ENCODE results near the gene ABHD5. TPM values are rescaled to one million over a fixed set of nuclear protein-coding genes. Genes with fewer than 3 reads are reported as not detected.

Gene ABHD5
- total and polyA plus RNA-seq, 10 of the 15 experiments (the other 5 are each of a cell fraction or from before 2014, with no cell fraction given) = 5.5 to 24.4 (median 9.5) TPM

GRCh38 chr3:43747641-43748040, 56.9 kb downstream of the ABHD5 start:
- FAIRE-seq (no peak), ATAC-seq (no peak), DNase-seq (ENCODE audit: low read depth, low spot score) (no peak)
- Histone ChIP-seq H3K4me3 (no peak overlapping the region), H3K27me3 (replicated peaks in 1 of 2; ENCODE audit: control insufficient read depth in 2 of 2, insufficient read depth in 2 of 2, low read length in 1 of 2) (no peaks in the 10 kb centered on the region; a peak in 2 of 4 replicates), H3K36me3 (ENCODE audit: control insufficient read depth in 2 of 2, insufficient read depth in 2 of 2, low read length in 1 of 2) (no peaks in the 10 kb centered on the region), H3K4me2 (ENCODE audit: control insufficient read depth, insufficient read depth) (no peak overlapping the region), H3K79me2 (ENCODE audit: control insufficient read depth, insufficient read depth, low read length) (no peaks in the 10 kb centered on the region), H3K27ac (ENCODE audit: control insufficient read depth, insufficient read depth) (no peak overlapping the region), H3K9me3 (replicated peaks; ENCODE audit: control insufficient read depth, insufficient read depth, low read length) (no peaks in the 10 kb centered on the region), H4K20me1 (ENCODE audit: control insufficient read depth, insufficient read depth) (no peaks in the 10 kb centered on the region), H3K9ac (ENCODE audit: control insufficient read depth, insufficient read depth, low read length) (no peak overlapping the region), H3K4me1 (ENCODE audit: control insufficient read depth, insufficient read depth, low read length) (no peaks in the 10 kb centered on the region), H2AFZ (ENCODE audit: control insufficient read depth, low read depth, low read length) (no peak overlapping the region)
- in situ Hi-C loops (cut with MboI) = no loop called here
- intact Hi-C loops (cut with micrococcal nuclease; ENCODE audit: unreplicated experiment) = no loop called here
- BruUV-seq (replicated peaks) = no TSS peak
- RAD21 ChIA-PET (ENCODE audit: unreplicated experiment) = no interaction called here
- SMC1A ChIA-PET (ENCODE audit: uncharacterized antibody, unreplicated experiment) = no interaction called here
- CTCF ChIA-PET = interaction anchor here (0.6 kb wide), 1 partner anchor 88 kb away, joined by 3 read pairs; no protein-coding TSS in a partner anchor
- WGBS (ENCODE audit: insufficient coverage, insufficient replicate concordance, low lambda C conversion rate, missing lambda C conversion rate) = 29% methylated on average over 6 of the region's 6 CpGs
- POLR2A ChIA-PET = interaction anchor here (0.7 kb wide), 1 partner anchor 831 kb away, joined by 4 read pairs; no protein-coding TSS in a partner anchor
- no peak for TF ChIP-seq ZNF274 (IDR thresholded peaks at IDR 0.05; ENCODE audit: insufficient read depth, insufficient read length)
- TF ChIP-seq SRF (IDR thresholded peaks at IDR 0.05; ENCODE audit: low read depth in 2 of 2, low read length in 2 of 2) = no peak
- TF ChIP-seq SUPT20H (IDR thresholded peaks at IDR 0.05; ENCODE audit: borderline replicate concordance, control insufficient read depth, low read depth, low read length) = no peak
- TF ChIP-seq ZNF687 (IDR thresholded peaks at IDR 0.05) = no peak
- no peak for TF ChIP-seq STAT3 (IDR thresholded peaks at IDR 0.05; ENCODE audit: low read depth, low read length)
- TF ChIP-seq NKRF (conservative IDR thresholded peaks at IDR 0.05) = no peak
- no peak for TF ChIP-seq HCFC1 (IDR thresholded peaks at IDR 0.05; ENCODE audit: low read length)
- TF ChIP-seq EP300 (IDR thresholded peaks at IDR 0.05; ENCODE audit: borderline replicate concordance in 1 of 2, control insufficient read depth in 1 of 2, low read depth in 2 of 2, low read length in 2 of 2) = no peak
- no peak for TF ChIP-seq MYC (IDR thresholded peaks at IDR 0.05; ENCODE audit: insufficient read depth, insufficient read length, insufficient replicate concordance, low read length, severe bottlenecking)

Data from GM12878 (cell line).